Testis (tissue), 3 donors: ENCODE results near the gene SCN3A. TPM values are rescaled to one million over a fixed set of nuclear protein-coding genes. Genes with fewer than 3 reads are reported as not detected.

Source experiments
- DNase-seq: peaks from one replicate; pipeline ENCODE4 v3.0.0-alpha.2; 2019
- H3K27ac ChIP-seq, 2 donors: fragments of 200-600 bp; sonication (generic); one replicate each; pipeline ENCODE4 v1.5.1; 2019
- H3K27me3 ChIP-seq: fragments of 200-600 bp; sonication (generic); one replicate; pipeline ENCODE4 v1.5.1; 2019
- H3K36me3 ChIP-seq: fragments of 200-600 bp; sonication (generic); one replicate; pipeline ENCODE4 v1.5.1; 2017; ENCODE audit warnings: low read depth; ENCODE audit errors: missing control alignments
- H3K4me1 ChIP-seq: fragments of 200-600 bp; sonication (generic); one replicate; pipeline ENCODE4 v1.5.1; 2019
- H3K4me3 ChIP-seq, 2 donors: fragments of 200-600 bp; sonication (generic); one replicate each; pipeline ENCODE4 v1.5.1; 2017 to 2019
- H3K9me3 ChIP-seq: fragments of 200-600 bp; sonication (generic); one replicate; pipeline ENCODE4 v1.5.1; 2017
- POLR2A ChIP-seq: fragments of 450-650 bp; IDR thresholded peaks from one replicate; pipeline ENCODE4 v1.6.1; 2017; ENCODE audit warnings: antibody characterized with exemption, mild to moderate bottlenecking, moderate library complexity
- WGBS, 2 donors: methylation state at CpG; one replicate each; pipeline ENCODE4 v1.1.5; 2018; 5-methylcytosine and 5-hydroxymethylcytosine counted together
- intact Hi-C: fragments of 100-400 bp; cut with DNase I; formaldehyde crosslinking; loops from one replicate; pipeline ENCODE4 v1.15.1; 2023; ENCODE audit warnings: low total_unique reads
- polyA plus RNA-seq: library from polyadenylated mRNA; stranded (reverse); fragments of 350-450 nt; fragmentation: Illumina TruSeq; extraction: RNeasy Lipid Tissue Mini Kit (QIAGEN cat#74804); gene quantifications from one replicate; pipeline ENCODE4 v1.2.3, GENCODE V29; 2014; ENCODE audit warnings: low read depth, low replicate concordance; ENCODE audit not compliant: insufficient read depth
- total RNA-seq, 2 donors: library from RNA; depleted of rRNA; stranded (reverse); fragments of >200 nt; gene quantifications; one replicate each; pipeline ENCODE4 v1.2.3, GENCODE V29; 2016
- TF ChIP-seq, protein P1 (sequence below), 3 experiments: fragments of 450-650 bp in 2 of 3; fragments of 200-600 bp in 1 of 3; sonication (generic) in 1 of 3; IDR thresholded peaks; one replicate each; pipeline ENCODE4 v1.5.1; 2016 to 2019; ENCODE audit warnings: antibody characterized with exemption in 3 of 3, mild to moderate bottlenecking in 2 of 3, moderate library complexity in 1 of 3

SCN3A gene
- total and polyA plus RNA-seq, 3 donors from 2014 or later, result 3.7 to 6.9 (median 6.3) TPM

DNA sequence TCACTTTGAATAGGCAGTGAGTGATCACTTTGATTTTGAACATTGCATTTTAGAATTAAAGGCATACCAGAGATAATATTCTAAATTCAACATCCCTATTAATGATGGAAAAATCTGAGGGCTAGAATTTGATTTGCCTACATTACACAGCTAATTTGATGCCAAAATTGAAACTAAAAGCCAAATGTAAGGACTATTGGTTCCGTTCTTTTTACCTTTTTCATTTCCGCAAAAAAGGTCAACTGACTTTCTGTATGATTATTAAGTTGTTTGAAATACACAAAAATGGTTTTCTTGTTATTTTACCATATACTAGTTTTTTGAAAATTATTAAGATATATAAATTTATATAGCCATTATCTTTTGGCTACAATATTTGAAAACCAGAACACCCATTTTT lies 117.5 kb downstream of the SCN3A start:
- TF ChIP-seq, protein P1, sequence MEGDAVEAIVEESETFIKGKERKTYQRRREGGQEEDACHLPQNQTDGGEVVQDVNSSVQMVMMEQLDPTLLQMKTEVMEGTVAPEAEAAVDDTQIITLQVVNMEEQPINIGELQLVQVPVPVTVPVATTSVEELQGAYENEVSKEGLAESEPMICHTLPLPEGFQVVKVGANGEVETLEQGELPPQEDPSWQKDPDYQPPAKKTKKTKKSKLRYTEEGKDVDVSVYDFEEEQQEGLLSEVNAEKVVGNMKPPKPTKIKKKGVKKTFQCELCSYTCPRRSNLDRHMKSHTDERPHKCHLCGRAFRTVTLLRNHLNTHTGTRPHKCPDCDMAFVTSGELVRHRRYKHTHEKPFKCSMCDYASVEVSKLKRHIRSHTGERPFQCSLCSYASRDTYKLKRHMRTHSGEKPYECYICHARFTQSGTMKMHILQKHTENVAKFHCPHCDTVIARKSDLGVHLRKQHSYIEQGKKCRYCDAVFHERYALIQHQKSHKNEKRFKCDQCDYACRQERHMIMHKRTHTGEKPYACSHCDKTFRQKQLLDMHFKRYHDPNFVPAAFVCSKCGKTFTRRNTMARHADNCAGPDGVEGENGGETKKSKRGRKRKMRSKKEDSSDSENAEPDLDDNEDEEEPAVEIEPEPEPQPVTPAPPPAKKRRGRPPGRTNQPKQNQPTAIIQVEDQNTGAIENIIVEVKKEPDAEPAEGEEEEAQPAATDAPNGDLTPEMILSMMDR (IDR thresholded peaks at IDR 0.05), result no peak
- no peak for TF ChIP-seq POLR2A
- Histone ChIP-seq H3K9me3 (no peaks in the 10 kb centered on the region), H3K27ac (no peak overlapping the region), H3K4me3 (no peak overlapping the region), H3K36me3 (no peaks in the 10 kb centered on the region), H3K27me3 (no peaks in the 10 kb centered on the region), H3K4me1 (no peaks in the 10 kb centered on the region)
- intact Hi-C loops, result no loop called here
- WGBS, 2 donors, result 87 to 92% methylated on average over 2 of the region's 2 CpGs
- DNase-seq, result no peak

DNA sequence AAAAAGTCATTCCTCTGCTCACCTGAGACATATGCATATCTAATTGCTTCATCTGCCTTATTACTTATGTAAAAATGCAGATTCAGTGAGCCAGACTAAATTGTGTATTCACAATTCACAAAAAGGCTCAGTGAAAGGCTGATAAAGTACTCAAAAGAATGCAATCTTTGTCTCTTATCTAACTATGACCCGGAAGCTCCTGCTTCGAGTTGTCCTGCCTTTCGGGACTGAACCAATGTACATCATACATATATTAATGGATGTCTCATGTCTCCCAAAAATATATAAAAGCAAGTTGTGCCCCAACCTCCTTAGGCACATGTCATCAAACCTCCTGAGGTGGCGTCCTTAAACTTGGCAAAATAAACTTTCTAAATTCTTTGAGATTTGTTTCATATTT lies 120.5 kb downstream of the SCN3A start:
- no peak for DNase-seq
- H3K36me3 ChIP-seq, result no peaks in the 10 kb centered on the region
- TF ChIP-seq POLR2A, result no peak
- TF ChIP-seq, protein P1 (IDR thresholded peaks at IDR 0.05), result no peak
- H3K4me1 ChIP-seq, result no peaks in the 10 kb centered on the region
- no peak overlapping the region for H3K4me3 ChIP-seq
- H3K27ac ChIP-seq, result no peak overlapping the region
- no peaks in the 10 kb centered on the region for H3K9me3 ChIP-seq
- intact Hi-C loops, result no loop called here
- WGBS, 2 donors, result 91% methylated on average over 4 of the region's 4 CpGs
- no peaks in the 10 kb centered on the region for H3K27me3 ChIP-seq

DNA sequence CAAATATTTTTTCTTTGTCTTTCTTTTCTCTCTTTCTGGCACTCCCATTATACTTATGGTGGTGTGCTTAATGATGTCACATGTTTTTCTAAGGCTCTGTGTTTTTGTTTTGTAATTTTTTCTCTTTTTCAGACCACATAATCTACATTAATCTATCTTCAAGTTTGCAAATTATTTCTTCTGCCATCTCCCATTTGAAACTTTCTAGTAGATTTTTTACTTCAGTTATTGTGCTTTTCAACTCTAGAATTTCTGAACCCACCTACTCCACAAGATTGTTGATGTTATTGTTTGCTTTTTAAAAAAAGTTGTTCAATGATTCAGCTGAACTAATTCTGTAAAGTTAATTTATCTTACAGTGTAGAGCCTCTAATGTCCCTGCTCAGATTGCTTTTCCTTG lies 121.4 kb downstream of the SCN3A start:
- DNase-seq, result no peak
- TF ChIP-seq POLR2A, result no peak
- TF ChIP-seq, protein P1 (IDR thresholded peaks at IDR 0.05), result no peak
- H3K36me3 ChIP-seq, result no peaks in the 10 kb centered on the region
- no peaks in the 10 kb centered on the region for H3K9me3 ChIP-seq
- H3K4me3 ChIP-seq, result no peak overlapping the region
- H3K27ac ChIP-seq, result no peak overlapping the region
- intact Hi-C loops, result no loop called here
- H3K4me1 ChIP-seq, result no peaks in the 10 kb centered on the region
- H3K27me3 ChIP-seq, result no peaks in the 10 kb centered on the region

DNA sequence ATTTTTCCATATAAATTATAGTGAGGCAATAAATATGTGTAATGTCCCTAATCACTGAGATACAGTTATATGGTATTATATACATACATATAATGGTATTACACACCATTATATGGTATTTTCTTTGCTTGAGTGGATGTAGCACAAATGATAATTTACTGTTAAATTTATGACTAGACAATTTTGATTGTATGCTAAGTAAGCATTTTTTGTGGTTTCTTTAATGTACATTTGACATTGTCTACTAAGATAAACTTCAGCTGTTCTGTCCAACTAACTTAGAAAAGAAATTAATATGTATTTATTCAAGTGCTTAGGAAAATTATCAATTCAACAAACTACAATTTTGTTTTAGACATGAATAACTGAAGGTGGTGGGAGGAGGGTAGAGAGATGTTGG lies 122.6 kb downstream of the SCN3A start:
- no peak for DNase-seq
- H3K4me1 ChIP-seq, result no peaks in the 10 kb centered on the region
- no peak overlapping the region for H3K4me3 ChIP-seq
- TF ChIP-seq POLR2A, result no peak
- TF ChIP-seq, protein P1 (IDR thresholded peaks at IDR 0.05), result no peak
- H3K27ac ChIP-seq, result no peak overlapping the region
- intact Hi-C loops, result no loop called here
- H3K9me3 ChIP-seq, result no peaks in the 10 kb centered on the region
- H3K27me3 ChIP-seq, result no peaks in the 10 kb centered on the region
- H3K36me3 ChIP-seq, result no peaks in the 10 kb centered on the region

DNA sequence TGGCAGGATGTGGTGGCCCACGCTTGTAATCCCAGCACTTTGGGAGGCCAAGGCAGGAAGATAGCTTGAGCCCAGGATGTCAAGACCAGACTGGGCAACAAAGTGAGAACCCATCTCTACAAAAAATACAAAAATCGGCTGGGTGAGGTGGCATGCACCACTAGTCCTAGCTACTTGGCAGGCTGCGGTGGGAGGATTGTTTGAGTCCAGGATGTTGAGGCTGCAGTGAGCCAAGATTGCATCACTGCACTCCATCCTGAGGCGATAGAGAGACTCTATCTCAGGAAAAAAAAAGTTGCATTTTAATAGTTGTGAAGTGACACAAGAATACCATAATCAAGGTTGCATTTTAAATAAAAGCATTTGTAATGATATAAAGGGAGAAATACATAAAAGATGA lies 124.4 kb downstream of the SCN3A start:
- no peak for DNase-seq
- H3K4me1 ChIP-seq, result no peaks in the 10 kb centered on the region

More for the DNA sequence above, 124.4 kb downstream of the SCN3A start:
- intact Hi-C loops, result no loop called here
- no peak overlapping the region for H3K27ac ChIP-seq
- no peaks in the 10 kb centered on the region for H3K27me3 ChIP-seq
- H3K9me3 ChIP-seq, result no peaks in the 10 kb centered on the region
- 79 to 85% methylated on average over 4 of the region's 4 CpGs for WGBS, 2 donors
- TF ChIP-seq, protein P1 (IDR thresholded peaks at IDR 0.05), result no peak
- TF ChIP-seq POLR2A, result no peak
- no peak overlapping the region for H3K4me3 ChIP-seq
- no peaks in the 10 kb centered on the region for H3K36me3 ChIP-seq
